MM.1S (cell line): Measurements from ENCODE around the gene TSPAN5.
"Not testable (repeated sequence)": the region's sequence is repeated elsewhere in the genome, so short reads cannot be mapped to it uniquely, and the experiment has no call there.

Source experiments
- EZH2 ChIP-seq: fragments of 300-600 bp; sonication (generic); optimal IDR thresholded peaks from 2 replicates; pipeline ENCODE3; 2017; ENCODE audit warnings: low read depth, mild to moderate bottlenecking, antibody characterized with exemption, low read length, mixed read lengths
- EZH2phosphoT487 ChIP-seq: fragments of 300-600 bp; sonication (generic); IDR thresholded peaks from 2 replicates; pipeline ENCODE4 v1.6.1; 2018; ENCODE audit warnings: antibody characterized with exemption, low read length
- TF ChIP-seq, protein P1 (sequence below): fragments of 300-600 bp; sonication (generic); IDR thresholded peaks from 2 replicates; pipeline ENCODE4 v1.5.1; 2016; ENCODE audit warnings: antibody characterized with exemption, low read length, mixed read lengths

GRCh38 chr4:98534146-98534545 lies 124.3 kb downstream of the TSPAN5 start:
- TF ChIP-seq, protein P1, sequence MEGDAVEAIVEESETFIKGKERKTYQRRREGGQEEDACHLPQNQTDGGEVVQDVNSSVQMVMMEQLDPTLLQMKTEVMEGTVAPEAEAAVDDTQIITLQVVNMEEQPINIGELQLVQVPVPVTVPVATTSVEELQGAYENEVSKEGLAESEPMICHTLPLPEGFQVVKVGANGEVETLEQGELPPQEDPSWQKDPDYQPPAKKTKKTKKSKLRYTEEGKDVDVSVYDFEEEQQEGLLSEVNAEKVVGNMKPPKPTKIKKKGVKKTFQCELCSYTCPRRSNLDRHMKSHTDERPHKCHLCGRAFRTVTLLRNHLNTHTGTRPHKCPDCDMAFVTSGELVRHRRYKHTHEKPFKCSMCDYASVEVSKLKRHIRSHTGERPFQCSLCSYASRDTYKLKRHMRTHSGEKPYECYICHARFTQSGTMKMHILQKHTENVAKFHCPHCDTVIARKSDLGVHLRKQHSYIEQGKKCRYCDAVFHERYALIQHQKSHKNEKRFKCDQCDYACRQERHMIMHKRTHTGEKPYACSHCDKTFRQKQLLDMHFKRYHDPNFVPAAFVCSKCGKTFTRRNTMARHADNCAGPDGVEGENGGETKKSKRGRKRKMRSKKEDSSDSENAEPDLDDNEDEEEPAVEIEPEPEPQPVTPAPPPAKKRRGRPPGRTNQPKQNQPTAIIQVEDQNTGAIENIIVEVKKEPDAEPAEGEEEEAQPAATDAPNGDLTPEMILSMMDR: not testable (repeated sequence)
- TF ChIP-seq EZH2, EZH2phosphoT487: not testable (repeated sequence)
